ENCODE data around the gene SLC9A3. TPM values are rescaled to one million over a fixed set of nuclear protein-coding genes. Genes with fewer than 3 reads are reported as not detected.

SLC9A3 gene
- polyA plus RNA-seq, 1 of the 3 experiments (the other 2 are of a cell fraction) = 1.9 TPM

DNA sequence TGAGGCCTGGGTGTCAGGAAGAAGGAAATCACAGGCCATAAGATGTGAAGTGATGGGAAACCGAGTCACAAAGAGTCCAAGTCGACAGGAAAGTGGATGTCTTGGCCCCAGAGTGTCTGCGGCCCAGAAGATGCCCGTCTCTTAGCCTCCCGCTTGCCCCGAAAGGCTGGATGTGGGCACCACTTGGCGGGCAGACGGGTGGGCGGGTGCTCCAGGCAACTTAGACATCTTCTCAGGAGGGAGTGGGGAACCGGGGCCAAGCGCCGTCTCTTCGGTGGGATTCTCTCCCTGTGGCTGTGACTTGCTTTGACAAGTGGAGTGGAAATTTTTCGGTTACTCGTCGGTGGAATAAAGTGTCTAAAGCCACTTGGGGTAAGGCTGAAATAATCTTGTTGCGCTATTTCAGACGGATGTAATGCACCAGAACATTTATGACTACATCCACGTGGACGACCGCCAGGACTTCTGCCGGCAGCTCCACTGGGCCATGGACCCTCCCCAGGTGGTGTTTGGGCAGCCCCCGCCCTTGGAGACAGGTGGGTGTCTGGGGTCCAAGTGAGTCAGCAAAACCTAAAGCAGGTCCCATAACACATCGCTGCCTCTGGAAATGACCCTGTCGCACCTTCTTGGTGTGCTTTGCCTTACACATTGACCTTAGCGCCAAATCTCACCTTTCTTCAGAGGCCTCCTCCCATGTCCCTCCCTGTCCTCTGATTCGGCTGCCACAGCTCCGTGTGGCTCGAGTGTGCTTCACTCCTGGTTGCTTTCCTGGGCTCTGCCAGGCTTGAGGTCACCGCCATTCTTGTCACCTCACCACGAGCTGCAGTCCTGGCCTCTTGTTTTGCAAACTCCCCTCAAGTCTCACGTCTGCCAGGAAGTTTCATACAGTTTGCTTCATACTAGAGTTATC, 101.7 kb downstream of the SLC9A3 start:
- DNase-seq = no peak
- Histone ChIP-seq H3K79me2 (ENCODE audit: insufficient read depth) (no peaks in the 10 kb centered on the region), H3K27me3 (ENCODE audit: insufficient read depth) (no peaks in the 10 kb centered on the region), H2AFZ (ENCODE audit: low read depth) (no peak overlapping the region), H3K4me2 (no peak overlapping the region), H3K4me3 (ENCODE audit: low read depth in 2 of 2, low read length in 1 of 2) (no peak overlapping the region), H4K20me1 (ENCODE audit: insufficient read depth) (no peaks in the 10 kb centered on the region), H3K4me1 (ENCODE audit: control insufficient read depth in 1 of 2, insufficient read depth in 2 of 2, low read depth in 1 of 2, low read length in 1 of 2) (no peaks in the 10 kb centered on the region; a peak in 1 of 4 replicates), H3K9me2 (no peaks in the 10 kb centered on the region), H3K36me3 (replicated peaks in 1 of 2; ENCODE audit: control insufficient read depth in 1 of 2, insufficient read depth in 2 of 2, low read length in 1 of 2) (no peaks in the 10 kb centered on the region), H3K9me3 (no peaks in the 10 kb centered on the region), H3K9ac (no peak overlapping the region), H3K27ac (ENCODE audit: low read depth in 2 of 2, low read length in 1 of 2) (no peak overlapping the region), H3F3A (replicated peaks; ENCODE audit: insufficient read depth) (no peaks in the 10 kb centered on the region)
- ChIA-PET POLR2A (no interaction called here), CTCF (interaction anchor here (1.0 to 1.1 kb wide), 2 partner anchors 9 kb away, joined by 3 read pairs; no protein-coding TSS in a partner anchor)
- TF ChIP-seq, protein P1, sequence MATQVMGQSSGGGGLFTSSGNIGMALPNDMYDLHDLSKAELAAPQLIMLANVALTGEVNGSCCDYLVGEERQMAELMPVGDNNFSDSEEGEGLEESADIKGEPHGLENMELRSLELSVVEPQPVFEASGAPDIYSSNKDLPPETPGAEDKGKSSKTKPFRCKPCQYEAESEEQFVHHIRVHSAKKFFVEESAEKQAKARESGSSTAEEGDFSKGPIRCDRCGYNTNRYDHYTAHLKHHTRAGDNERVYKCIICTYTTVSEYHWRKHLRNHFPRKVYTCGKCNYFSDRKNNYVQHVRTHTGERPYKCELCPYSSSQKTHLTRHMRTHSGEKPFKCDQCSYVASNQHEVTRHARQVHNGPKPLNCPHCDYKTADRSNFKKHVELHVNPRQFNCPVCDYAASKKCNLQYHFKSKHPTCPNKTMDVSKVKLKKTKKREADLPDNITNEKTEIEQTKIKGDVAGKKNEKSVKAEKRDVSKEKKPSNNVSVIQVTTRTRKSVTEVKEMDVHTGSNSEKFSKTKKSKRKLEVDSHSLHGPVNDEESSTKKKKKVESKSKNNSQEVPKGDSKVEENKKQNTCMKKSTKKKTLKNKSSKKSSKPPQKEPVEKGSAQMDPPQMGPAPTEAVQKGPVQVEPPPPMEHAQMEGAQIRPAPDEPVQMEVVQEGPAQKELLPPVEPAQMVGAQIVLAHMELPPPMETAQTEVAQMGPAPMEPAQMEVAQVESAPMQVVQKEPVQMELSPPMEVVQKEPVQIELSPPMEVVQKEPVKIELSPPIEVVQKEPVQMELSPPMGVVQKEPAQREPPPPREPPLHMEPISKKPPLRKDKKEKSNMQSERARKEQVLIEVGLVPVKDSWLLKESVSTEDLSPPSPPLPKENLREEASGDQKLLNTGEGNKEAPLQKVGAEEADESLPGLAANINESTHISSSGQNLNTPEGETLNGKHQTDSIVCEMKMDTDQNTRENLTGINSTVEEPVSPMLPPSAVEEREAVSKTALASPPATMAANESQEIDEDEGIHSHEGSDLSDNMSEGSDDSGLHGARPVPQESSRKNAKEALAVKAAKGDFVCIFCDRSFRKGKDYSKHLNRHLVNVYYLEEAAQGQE (IDR thresholded peaks at IDR 0.05; ENCODE audit: low read depth, low read length) = no peak
- TF ChIP-seq EP300 (IDR thresholded peaks at IDR 0.05; ENCODE audit: borderline replicate concordance in 1 of 2, low read depth in 1 of 2, low read length in 1 of 2) (no peak), SMC3 (IDR thresholded peaks at IDR 0.05; ENCODE audit: low read depth, low read length) (no peak), MAX (IDR thresholded peaks at IDR 0.05; ENCODE audit: low read depth) (no peak), IRF3 (IDR thresholded peaks at IDR 0.05; ENCODE audit: low read depth, low read length) (no peak), NRF1 (IDR thresholded peaks at IDR 0.05; ENCODE audit: low read depth, low read length) (no peak), FOXM1 (IDR thresholded peaks at IDR 0.05; ENCODE audit: low read depth) (no peak), ELF1 (IDR thresholded peaks at IDR 0.05) (no peak), JUND (IDR thresholded peaks at IDR 0.05) (no peak), RFX5 (IDR thresholded peaks at IDR 0.05; ENCODE audit: low read length) (no peak), RAD21 (IDR thresholded peaks at IDR 0.05; ENCODE audit: low read length) (no peak), MEF2A (IDR thresholded peaks at IDR 0.05; ENCODE audit: borderline replicate concordance, low read depth) (no peak), USF1 (IDR thresholded peaks at IDR 0.05; ENCODE audit: borderline replicate concordance, low read depth) (no peak), TEAD4 (IDR thresholded peaks at IDR 0.05; ENCODE audit: borderline replicate concordance, insufficient read depth) (no peak)
- TF ChIP-seq, protein P2, sequence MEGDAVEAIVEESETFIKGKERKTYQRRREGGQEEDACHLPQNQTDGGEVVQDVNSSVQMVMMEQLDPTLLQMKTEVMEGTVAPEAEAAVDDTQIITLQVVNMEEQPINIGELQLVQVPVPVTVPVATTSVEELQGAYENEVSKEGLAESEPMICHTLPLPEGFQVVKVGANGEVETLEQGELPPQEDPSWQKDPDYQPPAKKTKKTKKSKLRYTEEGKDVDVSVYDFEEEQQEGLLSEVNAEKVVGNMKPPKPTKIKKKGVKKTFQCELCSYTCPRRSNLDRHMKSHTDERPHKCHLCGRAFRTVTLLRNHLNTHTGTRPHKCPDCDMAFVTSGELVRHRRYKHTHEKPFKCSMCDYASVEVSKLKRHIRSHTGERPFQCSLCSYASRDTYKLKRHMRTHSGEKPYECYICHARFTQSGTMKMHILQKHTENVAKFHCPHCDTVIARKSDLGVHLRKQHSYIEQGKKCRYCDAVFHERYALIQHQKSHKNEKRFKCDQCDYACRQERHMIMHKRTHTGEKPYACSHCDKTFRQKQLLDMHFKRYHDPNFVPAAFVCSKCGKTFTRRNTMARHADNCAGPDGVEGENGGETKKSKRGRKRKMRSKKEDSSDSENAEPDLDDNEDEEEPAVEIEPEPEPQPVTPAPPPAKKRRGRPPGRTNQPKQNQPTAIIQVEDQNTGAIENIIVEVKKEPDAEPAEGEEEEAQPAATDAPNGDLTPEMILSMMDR (IDR thresholded peaks at IDR 0.05) = no peak
- WGBS (ENCODE audit: low lambda C conversion rate) = 76% methylated on average over 30 of the region's 32 CpGs
